Epidermal melanocyte (primary cell): ENCODE data around the gene DCP1A.
"Not testable (repeated sequence)": the region's sequence is repeated elsewhere in the genome, so short reads cannot be mapped to it uniquely, and the experiment has no call there.

Experiments
- DNase-seq: peaks from one replicate; pipeline ENCODE4 v3.0.0; 2011; ENCODE audit warnings: low spot score; ENCODE audit not compliant: insufficient read length

DCP1A gene

DNA sequence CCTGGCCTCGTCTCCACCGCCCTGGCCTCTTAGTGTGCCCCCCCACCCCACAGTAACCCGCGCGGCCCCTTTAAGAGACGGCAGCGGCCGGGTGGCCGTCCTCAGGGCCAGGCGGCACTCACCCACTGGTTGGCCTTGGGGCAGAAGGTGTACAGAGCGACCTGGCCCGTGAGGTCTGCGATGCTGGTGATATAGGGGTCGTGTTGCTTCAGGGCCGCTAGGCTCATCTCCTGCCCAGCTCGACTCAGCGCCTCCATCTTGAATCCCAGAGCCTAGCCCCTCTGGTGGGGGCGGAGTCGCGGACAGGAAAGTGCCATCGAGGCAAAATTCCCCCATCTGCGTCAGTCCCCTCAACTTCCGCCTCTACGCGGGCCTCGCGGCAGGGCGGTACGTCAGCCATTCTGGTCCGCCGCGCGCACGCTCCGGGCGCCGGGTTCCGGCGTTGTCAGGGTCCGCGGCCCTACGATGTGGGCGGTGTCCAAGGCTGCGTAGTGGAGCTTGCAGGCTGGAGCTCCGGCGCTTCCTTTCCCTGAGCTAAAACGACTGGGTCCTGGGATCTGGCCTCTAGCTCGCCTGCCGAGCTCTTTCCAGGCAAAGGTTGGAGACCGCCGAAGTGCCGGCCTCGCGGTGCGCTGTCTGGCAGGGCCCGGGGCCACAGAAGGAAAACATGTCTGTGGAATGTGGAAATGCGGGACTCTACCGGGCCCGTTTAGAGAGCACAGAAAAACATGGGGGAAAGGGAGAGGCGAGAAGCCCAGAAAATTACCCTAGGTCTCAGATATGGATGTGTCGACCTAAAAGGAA lies at the start of gene DCP1A:
TSS of gene DCP1A (minus strand) at position 283 of the 804 bp plus-strand sequence. CDS start at position 257, 26 bp downstream.
- DNase-seq: peak; percentile 87

DNA sequence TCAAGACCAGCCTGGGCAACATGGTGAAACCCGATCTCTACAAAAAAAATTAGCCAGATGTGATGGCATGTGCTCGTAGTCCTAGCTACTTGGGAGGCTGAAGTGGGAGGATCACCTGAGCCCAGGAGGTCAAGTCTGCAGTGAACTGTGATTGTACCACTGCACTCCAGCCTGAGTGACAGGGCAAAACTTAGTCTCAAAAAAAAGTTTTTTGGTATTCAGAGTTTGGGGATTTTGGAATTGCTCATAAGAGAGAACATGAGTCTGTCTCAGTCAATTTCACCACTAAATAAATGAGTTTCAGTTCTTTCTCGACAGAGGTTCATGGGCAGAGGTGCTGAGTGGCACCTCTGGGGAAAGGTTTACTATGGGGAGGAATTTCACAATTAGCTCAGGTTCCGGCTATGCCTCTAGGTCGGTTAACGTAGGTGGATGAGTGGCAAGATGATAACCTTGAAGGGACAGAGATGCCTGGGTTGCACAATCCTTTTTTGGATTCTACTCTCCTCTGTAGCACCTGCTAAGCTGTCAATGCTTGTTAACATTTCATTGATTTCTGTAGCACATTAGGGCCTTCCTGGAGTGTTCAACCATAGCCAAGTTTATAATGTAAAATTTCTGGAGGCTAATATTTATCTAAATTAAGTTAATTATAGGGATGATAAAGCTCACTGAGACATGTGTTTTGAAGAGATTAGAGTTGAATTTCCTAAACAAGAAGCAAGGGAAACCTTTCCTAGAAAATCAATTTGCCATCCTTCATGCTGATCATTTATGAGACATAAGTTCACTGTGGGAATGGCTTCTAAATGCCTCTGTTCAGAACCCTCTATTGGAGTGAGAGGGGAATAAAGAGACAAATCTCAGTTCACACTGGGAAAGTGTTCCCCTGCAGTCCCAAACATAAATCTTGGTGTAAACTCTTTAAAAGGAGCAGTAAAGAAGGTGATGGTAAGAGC lies 37.4 kb upstream of the DCP1A start:
- DNase-seq: no peak

DNA sequence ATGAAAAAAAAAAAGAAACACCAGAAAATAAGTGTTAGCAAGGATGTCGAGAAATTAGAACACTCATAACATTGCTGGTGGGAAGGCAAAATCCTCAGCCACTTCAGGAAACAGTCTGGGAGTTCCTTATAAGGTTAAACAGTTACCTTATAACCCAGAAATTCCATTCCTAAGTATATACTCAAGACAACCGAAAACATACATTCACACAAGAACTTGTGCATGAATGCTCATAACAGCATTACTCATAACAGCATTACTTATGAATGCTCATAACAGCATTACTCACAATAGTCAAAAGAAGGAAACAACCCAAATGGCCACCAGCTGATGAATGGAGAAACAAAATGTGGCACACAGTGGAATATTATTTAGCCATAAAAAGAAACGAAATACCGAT lies 34.8 kb upstream of the DCP1A start:
- no peak for DNase-seq

DNA sequence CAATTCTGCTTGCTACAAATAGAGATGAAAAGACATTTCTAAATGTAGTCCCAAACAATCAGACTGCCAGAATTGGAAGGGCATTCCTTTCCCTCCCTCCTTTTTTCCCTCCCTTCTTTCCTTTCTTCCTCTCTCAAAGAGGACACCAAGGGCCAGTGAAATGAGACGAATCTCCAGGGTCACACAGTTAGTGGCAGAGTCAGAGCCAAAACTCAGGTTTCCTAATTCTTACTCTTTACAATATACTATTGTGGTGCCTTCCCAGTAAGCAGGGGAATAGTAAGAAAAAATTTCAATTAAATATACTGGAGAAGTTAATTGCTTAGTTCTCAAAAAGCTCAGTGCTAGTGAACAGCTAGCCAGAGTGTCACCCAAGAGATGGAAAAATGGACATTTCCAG lies 33.0 kb upstream of the DCP1A start:
- DNase-seq: no peak

DNA sequence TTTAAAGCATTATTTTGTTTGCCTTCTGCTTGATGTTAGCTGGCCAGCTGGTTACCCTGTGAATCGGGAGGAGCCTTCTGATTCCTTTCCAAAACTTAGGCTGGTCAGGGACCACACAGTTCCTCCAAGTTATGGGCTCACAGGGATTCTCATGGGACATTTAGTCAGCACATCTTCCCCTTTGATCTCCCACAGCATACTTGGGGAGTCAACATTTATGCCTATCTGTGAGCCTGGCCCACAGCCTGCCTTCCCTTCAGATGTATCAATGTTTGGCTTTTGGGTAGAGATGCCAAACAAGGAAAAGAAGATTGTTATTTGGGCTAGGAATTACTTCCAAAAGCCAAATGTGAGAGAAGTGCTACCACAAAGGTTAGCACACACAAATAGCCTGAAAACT lies 32.6 kb upstream of the DCP1A start:
- DNase-seq: no peak

- DNase-seq: no peak
Observed at GRCh38 chr3:53377794-53378193, 30.5 kb upstream of the DCP1A start.

GRCh38 chr3:53376679-53377078 lies 29.3 kb upstream of the DCP1A start:
- no peak for DNase-seq

- no peak for DNase-seq
Observed at GRCh38 chr3:53375019-53375418, 27.7 kb upstream of the DCP1A start.

DNA sequence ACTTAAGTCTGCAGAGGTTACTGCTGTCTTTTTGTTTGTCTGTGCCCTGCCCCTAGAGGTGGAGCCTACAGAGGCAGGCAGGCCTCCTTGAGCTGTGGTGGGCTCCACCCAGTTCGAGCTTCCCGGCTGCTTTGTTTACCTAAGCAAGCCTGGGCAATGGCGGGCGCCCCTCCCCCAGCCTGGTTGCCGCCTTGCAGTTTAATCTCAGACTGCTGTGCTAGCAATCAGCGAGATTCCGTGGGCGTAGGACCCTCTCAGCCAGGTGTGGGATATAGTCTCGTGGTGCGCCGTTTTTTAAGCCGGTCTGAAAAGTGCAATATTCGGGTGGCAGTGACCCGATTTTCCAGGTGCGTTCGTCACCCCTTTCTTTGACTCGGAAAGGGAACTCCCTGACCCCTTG lies 23.4 kb upstream of the DCP1A start:
- DNase-seq: not testable (repeated sequence)

DNA sequence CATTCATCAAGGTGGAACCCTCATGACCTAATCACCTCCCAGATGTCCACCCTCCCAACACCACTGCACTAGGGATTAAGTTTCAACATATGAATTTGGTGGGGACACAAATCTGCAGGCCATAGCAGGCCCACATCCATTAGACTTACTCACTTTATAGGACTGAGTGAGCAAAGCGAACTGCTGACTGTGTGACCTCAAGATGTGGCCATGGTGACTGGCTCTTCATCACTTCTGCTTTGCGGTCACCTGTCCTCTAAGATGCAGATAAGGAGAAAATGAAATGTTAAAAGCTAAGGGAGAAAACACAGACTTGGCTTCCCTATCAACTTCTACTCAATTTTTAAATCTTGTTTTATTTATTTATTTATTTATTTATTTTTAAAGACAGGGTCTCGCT lies 14.5 kb upstream of the DCP1A start:
- DNase-seq: no peak

DNA sequence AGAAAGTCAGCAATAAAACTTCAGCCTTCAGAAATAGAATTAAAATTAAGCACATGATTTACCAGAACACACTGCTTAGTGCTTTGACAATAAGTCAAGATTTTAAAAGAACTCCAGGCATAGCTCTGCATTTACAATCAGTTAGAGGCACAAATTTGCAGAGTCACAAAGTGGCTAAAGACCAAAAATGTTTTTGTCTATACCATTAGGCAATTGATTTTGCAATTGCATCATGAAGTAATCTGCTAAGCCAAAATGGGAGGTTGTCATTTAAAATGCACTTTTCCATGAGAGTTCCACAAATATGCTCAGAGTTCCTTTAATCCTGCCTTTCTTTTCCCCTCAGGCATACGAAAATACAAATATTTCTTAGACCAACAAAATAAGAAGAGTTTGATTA lies 10.1 kb upstream of the DCP1A start:
- DNase-seq: no peak

- no peak for DNase-seq
Observed at GRCh38 chr3:53354945-53355498, 7.7 kb upstream of the DCP1A start.

GRCh38 chr3:53353202-53353601 lies 5.9 kb upstream of the DCP1A start:
- no peak for DNase-seq

DNA sequence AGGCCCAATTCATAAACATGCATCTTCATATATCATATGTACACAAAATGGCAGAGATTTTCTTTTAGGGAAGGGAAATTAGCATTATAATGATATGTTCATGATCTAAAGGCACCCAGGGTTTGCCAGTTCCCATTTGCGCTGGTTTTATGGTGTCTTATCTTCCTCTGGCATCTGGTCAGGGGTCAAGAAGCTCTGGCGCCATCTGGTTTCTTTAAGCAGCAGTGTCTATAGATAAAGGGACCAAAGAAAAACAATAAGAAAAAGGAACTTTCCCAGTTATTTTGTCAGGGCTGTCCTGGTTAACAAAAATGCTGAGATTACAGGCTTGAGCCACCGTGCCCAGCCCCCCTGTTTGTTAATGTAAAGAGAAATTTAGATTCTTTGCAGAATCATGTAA lies 3.3 kb upstream of the DCP1A start:
- DNase-seq: no peak

DNA sequence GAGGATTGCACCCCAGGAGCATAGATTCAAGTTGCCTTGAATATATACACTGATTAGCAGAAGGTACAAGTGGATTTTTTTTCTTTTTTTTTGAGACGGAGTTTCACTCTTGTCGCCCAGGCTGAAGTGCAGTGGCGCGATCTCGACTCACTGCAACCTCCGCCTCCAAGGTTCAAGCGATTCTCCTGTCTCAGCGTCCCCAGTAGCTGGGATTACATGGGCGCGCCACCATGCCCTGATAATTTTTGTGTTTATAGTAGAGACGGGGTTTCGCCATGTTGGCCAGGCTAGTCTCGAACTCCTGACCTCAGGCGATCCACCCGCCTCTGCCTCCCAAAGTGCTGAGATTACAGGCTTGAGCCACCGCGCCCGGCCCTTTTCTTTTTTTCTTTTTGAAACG lies 775 bp upstream of the DCP1A start:
- DNase-seq: not testable (repeated sequence)

GRCh38 chr3:53346922-53347260 lies 452 bp downstream of the DCP1A start:
- DNase-seq: peak; percentile 17

- no peak for DNase-seq
Observed at GRCh38 chr3:53346514-53346913, 829 bp downstream of the DCP1A start.

DNA sequence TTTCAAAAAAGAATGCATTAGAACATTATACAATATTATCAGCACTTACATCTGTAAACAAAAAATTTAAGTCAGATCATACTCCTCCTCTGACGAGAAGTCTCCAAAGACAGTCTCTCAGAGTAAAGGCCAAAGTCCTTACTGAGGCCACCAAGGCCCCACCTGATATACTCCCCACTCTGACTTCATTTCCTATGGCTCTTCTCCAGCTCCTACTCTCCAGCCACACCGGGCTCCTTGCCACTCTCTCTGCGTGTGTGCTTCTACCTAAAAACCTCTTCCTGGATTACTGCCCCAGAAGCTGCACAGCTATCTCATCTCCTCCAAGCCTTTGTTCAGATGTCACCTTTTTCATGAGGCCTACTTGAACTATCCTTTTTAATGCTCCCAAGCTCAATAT lies 5.0 kb downstream of the DCP1A start:
- no peak for DNase-seq

- no peak for DNase-seq
Observed at GRCh38 chr3:53337167-53337940, 10.0 kb downstream of the DCP1A start.

GRCh38 chr3:53334742-53335141 lies 12.6 kb downstream of the DCP1A start:
- no peak for DNase-seq

DNA sequence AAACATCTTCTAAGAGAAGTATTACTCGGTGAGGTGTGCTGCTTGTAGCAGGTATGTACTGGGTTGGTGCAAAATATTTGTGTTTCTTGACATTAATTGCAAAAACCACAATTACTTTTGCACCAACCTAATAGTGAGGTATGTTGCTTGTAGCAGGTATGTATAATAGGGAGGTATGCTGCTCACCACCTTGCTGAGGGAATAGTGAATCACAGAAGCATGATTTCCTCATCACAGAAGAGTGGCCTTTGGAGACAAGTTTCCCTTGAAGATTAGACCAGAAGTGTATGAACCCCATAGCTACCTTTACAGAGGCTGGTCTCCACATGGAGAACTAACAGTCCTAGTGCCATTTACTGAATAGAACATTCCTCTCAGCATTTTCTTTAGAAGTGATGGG lies 15.5 kb downstream of the DCP1A start:
- DNase-seq: no peak
